Measurements from ENCODE around the gene S100A8.

The S100A8 gene

DNA sequence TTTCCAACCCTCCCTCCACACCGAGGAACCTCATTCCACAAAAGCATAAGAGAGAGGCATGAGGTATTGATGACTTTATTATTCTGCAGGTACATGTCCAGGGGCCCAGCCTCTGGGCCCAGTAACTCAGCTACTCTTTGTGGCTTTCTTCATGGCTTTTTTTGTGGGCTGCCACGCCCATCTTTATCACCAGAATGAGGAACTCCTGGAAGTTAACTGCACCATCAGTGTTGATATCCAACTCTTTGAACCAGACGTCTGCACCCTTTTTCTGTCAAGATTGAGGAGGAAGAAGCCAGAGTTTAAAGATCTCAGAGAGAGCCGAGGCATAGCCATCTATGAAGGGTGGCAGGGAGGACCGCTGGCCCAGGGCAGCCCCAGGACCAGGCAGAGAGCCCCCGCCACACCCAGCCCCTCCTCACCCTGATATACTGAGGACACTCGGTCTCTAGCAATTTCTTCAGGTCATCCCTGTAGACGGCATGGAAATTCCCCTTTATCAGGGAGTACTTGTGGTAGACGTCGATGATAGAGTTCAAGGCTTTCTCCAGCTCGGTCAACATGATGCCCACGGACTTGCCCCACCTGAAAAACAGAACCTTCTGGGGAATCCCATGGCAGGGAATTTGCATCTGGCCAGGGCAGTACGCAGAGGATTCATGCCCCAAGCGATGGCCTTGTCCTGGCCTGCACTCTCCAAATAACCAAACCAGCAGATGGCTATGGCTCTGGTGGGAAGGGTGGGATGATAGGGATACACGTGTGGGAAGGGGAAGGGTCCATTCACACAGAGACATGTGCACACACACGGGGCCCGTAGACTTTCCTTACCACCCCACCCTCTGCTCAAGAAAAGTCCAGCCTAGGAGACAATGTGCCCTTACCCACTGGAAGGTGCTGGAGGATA is 647 bp downstream of the S100A8 start:
- DNase-seq = no peak

DNA sequence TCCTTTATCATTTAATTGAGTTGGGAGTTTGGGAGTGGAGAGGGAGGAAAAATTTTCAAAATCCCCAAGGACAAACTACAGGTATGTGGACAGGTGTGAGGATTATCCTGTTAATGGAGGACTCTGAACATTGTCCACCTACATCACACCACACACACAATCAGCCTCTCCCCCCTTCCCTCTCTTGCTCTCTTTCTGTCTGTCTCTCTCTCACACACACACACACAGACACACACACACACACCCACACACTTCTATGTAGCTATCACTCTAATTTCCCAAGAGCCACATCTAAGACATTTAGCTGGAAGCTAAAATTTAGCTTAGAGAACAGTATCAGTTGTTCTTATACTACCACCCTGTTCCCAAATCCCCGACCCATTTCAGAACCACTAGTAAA is 1.5 kb downstream of the S100A8 start:
- DNase-seq = no peak

DNA sequence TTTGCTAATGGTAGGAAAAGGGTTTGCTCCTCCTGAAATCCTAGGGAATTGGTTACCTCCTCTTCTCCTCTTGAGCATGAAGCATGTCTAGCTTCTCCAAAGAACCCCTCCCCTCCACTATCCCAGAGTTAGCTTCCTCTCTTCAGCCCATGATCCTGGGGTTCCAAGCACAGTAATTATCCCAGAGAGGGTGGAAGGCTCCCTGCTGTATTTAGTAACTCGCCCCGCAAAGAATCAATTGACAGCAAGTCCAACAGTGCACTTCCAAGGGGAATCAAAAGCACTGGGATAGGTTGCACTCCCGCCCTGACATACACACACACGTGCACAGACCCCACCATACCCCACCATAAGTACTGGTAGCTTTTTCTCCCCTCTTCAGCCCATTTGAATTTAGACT is 3.1 kb downstream of the S100A8 start:
- DNase-seq = no peak

DNA sequence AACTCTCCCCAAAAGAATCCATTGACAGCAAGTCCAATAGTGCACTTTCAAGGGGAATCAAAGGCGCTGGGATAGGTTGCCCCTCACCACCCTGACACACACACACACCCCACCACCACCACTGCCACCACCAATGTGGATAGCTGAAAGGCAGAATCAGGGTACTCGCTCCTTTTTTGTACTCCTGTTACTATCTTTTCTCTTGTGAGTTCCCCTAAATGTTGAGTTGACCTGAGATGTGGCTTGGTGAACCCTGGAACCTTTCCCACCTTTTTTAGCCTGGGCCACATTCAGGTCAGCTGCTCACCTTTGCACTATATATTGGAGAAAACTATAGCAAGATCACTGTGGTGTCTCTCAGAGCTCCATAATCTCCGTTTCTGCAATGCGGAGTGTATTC is 3.9 kb downstream of the S100A8 start:
- DNase-seq = no peak

DNA sequence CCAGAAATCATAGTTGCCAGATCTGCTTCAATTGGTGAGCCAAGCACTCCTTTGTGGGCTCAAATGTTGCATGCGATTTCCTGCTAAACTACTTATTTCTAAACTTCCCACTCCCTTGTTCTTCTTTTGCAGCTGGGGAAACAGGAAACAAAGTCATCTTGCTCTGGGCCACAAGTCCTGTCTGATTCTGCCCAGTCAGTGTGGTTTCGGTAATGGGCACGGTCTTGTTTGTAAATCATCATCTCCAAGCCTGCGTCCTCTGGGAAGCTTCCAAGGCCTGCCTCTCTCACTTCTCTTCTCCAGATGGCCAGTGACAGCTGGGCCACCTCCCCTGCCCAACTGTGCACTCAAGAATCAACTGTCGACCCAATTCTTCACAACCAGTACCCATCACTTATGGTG is 4.4 kb downstream of the S100A8 start:
- DNase-seq = no peak

DNA sequence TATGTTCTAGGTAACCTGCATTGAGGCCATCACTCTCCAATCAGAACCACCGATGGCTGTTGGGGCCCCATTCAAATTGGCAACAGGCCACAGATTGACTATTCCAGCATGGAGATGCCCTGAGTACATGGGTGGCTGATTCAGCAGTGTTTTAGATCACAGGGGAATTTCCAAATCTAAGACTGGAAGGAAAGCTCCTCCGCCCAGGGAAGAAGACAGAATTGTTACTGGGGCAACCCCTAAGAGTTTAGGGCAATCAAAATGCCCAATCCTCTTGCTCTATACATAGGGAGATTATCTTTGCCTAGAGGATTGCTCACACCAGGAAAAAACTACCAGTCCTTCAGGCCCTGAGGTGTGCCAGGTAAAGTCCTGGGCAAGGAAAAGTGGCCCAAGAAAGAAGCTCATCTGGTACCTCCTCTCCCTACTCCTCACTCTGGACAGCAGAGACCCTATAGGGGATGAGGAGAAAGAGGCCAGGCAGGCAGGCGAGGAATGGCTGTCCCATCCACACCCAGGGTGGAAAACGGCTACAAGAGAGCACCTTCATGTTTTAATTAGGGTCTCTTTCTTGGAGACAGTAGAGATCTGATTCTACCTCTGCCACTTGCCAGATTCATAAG is 5.8 kb downstream of the S100A8 start:
- DNase-seq = no peak

DNA sequence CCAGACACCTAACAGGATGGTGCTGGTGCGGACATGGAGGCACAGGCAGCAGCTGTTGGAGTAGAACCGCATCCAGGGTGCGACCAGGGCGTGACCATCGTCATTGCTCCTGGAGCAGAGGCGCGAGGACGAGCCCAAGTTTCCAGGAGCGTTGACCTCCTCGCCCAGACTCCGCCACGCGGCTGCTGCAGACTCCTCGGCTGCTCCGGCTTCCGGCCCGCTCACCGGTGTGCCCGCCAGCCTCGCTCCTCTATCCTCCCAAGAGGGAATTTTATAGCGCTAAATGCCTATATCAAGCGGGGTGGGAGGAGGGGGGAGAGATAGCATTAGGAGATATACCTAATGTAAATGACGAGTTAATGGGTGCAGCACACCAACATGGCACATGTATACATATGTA is 10.2 kb downstream of the S100A8 start:
- DNase-seq = no peak

DNA sequence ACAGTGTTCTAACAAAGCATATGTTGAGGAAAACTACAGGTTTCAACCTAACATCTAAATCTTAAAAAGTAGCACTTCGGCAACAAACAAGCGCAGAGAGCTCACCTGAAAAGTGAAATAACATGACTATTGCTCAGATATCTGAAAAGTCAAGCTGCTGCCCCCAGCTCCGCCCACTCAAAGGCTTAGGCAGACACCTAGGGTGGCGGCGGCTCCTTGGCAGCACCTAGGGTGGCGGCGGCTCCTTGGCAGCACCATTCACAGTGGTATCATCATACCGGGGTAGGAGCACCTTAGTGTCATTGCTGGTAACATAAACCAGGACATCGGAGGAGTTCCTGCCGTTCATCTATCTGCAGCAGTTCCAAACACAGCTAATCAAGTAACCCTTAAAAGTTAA is 11.3 kb downstream of the S100A8 start:
- DNase-seq = no peak

DNA sequence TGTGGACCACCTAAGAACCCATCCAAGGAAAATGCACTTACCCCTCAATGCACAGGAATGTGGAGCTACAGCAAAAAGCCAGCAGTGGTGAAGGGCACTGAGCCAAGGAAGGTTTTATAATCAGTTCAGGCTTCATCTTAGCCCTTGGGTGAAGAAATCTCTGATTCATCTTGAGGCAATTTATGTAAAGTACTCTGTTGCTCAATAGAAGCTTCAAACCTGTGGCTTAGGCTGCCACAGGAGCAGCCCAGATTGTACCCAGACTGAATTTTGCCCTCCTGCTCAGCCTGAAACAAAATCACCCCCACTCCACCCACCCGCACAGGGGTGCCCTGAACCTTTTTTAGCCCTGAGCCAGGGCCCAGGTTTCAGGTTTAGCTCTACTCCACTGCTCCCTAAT is 15.4 kb downstream of the S100A8 start, which contains the start of gene S100A12:
Gene S100A12 (minus strand): TSS at position 111 of the 400 bp plus-strand sequence. CDS start 1,029 bp downstream, outside the sequence.
- no peak for DNase-seq

DNA sequence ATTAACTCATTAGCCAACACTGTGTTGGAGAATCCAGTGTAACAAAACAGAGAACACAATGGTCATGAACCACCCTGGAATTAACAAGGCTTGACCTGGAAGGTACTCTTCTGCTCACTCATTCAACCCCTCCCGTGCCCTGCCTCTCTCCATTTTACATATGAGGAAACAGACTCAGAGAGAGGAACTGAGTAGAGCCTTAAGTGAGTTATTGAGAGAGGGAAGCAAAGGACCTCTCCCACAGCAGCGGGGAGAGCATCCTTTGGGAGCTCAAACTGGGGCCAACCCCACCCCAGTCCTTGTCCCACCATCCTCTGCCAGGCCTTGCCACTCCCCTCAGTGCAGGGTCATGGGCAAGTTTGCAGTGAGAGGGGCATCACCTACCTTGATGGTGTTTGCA is 16.8 kb downstream of the S100A8 start:
- no peak for DNase-seq

DNA sequence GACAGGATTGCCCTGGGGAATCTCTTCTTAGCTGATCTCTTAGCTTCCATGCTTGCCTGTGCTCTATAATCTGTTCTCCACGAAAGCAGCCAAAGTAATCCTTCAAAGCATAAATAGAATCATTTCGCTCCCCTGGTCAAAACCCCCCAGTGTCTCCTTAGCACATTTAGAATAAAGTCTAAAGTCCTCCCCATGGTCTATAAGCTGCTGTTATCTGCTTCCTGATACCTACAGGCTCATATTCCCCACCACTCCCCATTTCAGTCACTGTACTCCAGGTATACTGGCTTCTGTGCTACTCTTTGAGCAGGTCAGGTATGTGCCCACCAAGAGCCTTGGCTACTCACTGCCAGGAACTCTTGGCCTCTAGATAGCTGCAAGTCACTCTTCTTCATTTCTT is 18.3 kb downstream of the S100A8 start:
- no peak for DNase-seq

DNA sequence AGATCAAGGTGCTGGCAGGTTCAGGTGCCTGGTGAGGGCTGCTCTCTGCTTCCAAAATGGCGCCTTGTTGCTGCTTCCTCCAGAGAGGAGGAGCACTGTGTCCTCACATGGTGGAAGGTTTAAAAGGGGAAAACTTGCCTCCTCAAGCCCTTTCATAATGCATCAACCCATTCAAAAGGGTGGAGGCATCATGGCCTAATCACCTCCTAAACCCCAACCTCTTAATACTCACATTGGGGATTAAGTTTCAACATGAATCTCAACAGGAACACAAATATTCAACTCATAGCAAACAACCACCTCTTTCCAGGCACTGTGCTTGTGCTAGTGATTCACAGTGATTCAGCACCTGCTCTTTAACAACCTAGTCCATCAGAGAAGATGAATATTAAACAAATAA is 19.6 kb downstream of the S100A8 start:
- DNase-seq = no peak

DNA sequence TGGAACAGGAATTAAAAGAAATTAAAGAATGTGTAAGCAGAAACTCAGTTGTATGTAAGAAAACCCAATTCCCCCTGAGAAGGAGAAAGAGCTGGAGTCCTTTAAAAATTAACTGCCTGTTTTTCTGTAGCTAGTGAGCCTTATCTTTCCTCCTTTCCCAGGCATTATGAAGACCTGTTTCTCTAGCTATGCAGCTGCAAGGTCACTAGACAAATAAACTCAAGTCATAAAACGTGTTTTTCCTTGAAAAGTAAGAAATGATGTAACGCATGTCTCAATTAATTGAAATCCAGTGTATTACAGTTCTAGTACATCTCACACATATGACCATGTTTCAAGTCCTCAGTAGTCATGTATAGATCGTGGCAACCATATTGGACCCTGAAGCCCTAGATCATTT is 20.7 kb downstream of the S100A8 start:
- DNase-seq = no peak

DNA sequence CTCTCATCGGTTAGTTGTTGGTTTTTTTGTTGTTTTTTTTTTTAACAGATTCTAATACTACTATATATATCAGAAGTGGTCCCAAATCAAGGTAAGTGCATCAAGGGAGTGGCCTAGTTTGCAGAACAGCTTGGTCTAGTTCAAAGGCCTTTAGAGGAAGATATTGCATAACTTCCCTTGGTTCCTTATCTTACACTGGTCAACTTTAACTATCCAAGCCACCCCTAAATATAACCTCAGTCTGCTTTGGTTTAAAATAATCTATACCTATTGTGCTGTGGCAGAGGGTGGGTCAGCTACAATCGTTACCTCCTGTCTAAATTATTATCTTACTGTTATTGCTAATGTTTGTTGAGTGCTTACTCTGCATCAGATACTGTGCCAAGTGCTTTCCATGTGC is 22.4 kb downstream of the S100A8 start:
- DNase-seq = no peak

DNA sequence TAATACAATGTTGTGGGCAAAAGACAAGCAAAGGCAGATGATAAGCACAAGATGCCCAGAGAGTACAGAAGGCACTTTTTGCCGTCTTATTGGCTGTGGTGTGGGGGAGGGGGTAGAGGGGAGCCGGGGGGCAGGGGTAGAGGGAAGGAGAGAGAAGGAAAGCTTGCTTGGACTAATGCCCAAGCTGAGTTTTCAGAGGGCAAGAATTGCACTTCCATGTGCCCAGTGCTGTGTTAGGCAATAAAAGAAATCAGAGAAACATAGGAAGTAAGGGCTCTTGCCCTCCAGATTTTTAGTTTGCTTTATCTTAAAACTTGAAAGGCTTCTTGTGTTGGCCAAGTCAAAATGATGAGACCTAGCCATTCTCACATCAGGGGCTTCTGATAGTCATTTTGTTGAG is 23.8 kb downstream of the S100A8 start:
- DNase-seq = no peak

DNA sequence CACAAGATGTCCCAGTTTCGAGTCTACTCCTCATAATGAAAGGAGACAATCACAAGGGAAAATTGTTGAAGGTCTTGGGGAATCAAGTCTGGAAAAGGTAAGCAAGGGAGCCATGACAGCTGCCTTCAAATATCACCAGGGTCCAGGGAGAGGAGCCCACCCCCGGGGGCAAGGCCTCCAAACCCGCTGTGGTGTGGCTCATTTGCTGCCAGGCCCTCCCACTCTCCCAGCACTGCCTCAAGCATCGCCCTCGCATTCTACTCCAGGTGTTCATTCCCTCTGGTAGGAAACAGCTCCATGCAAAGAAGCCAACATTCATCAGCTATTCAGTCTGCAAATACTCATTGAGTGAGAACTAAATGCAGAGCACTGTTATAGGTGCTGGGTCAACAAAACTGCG is 24.6 kb downstream of the S100A8 start:
- no peak for DNase-seq

DNA sequence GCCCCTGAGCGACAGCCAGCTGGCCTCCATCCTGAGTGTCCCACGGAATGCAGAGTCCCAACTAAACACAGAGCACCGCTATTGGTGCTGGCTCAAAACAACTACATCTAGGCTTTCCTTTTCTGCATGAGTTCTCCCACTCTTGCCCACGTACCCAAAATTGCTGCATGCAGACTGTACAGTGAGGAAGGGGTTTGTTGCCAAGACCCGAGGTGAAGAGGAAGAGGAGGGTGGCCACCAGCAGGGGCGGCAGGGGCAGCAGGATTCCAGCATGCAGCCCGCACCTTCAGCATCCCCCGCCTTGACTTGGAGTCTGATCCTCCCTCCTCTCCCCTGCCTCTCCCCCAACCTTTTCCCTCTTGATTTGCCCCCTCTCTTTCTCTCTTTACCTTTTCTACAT is 25.2 kb downstream of the S100A8 start:
- DNase-seq = no peak

DNA sequence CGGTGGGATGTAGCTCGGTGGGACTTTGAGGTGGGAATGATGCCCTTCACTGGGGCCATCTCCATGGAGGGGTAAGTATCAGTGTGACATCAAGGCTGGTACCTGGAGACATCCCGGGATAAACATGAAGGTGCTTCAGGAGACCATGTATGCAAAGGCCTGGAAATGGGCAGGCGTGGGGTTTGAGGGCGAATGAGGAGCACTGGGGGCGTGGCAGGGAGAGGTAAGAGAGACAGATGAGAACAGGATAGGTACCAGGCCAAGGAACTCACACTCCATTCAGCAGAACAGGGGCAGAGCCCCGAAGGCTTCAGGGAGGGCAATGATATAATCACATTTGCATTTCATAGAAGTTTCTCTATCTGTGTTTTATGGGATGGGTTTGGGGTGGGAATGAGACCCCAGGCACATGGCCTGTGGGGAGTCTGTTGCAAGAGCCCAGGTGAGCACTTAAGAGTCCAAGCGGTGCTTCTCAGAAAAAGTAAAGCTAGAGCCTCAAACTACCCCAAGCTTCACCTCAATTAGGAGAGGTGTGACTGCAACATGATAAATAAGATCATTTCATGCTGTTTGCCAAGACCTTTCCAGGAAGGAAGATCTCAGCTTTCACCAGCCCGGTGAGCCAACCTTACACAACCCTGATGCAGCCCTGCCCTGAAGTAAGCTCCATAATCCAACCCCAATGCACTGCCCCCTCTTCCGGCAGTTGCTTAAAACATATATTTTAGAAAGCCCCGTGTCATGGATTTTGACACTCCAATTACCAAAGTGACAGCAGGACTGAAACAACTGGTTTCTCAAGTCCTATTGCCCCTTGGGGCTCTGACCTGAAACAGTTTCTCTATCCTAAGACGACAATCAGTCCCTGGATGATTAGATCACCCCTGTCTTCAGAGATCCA is 25.9 kb downstream of the S100A8 start:
- no peak for DNase-seq

DNA sequence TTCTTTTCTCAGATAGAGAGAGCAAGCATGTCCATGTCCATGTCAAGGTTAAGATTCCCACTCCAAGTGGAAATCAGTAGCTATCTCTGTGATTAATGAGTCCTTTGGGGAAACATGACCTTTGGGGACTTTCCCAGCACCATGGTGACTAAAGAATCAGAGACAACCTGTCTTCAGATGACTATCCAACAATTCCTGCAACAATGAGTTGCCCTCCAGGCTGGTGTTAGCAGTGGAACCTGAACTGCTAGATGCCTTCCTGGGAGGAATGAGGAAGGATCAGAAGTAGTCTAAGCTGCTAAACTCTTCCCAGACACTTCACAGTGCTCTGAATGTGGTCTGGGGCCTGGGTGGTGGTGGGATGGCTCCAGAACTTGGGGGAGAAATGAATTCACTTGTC is 26.7 kb downstream of the S100A8 start:
- DNase-seq = no peak

DNA sequence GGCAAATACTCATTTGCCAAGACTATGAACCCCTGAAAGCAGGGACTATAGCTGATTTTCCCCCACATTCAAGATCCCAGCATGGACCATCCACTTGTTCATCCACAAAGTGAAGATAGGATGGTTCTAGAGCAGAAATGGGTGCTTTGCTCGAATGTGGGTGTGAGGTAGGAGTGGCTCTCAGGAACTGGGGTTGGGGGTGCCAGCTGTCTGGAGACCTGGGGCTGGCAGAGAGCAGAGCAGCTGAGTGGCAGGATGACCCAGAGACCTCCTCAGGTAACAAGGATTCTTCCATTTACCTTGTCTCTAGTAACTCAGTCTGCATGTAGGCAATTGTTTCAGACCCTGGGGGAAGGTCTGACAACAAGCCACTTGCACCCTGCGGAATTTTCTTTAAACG is 27.2 kb downstream of the S100A8 start:
- no peak for DNase-seq

DNA sequence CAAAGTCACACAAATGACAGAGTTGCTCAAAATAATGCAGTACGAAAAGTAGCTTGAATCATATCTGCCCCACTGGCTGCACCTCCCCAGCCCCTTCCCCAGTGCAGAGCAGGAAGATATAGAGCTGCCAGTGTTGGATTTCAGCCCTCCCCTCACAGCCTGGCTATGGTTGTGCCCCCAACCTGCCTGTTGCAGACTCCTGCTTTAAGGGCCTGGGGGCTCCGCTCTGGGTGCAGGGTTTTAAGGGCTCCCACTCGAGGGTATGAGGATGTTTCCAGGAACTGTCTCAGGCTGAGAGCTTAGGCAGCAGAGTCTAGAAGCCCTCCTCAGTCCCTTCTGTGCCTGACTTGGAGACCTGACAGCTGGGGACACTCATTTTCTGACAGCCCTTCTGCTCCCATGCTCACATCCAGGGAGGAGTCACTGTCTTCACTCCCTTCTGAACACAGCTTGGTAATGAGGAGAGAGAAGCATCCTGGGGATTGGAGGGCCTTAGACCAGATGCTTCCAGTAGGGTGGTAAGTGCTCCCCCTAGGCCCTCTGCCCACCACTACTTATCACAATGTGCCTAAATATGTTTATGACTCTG is 28.6 kb downstream of the S100A8 start:
- DNase-seq = no peak

DNA sequence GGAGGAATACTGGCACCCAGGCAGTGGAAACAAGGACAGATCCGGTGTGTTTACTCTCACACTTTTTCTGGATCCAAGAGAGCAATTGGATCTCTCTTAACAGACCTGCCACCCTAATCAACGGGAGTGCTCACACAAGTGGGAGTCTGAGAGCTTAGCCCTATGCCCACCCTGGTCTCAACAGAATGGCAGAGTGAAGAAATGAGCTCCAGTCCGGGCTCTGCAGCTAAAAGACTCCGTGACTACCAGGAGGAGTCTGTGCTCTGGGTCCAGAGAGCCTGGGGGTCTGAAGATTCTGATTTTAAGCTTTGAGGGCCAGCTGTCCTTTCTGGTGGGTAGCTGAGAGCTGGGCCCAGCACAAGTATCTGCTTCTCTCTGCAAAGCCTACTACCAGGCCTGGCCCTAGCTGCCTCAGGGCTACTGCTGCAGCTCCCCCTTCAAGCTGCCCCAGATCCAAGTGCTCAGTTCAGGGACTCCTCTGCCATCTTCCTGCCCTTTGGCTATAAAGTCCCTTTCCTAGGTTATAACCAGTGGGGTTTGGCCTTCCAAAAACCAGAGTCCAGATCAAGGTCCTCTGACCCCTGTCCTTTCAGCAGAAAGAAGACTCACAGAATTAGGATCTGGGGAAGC is 29.3 kb downstream of the S100A8 start:
- no peak for DNase-seq
